Spinal cord (tissue), 10 donors: Measurements from ENCODE around the gene PPP2R3A. TPM values are rescaled to one million over a fixed set of nuclear protein-coding genes. Genes with fewer than 3 reads are reported as not detected.
"Not testable (repeated sequence)": the region's sequence is repeated elsewhere in the genome, so short reads cannot be mapped to it uniquely, and the experiment has no call there.

Experiments
- DNase-seq, 6 donors: peaks; one replicate each; pipeline versions ENCODE4 v3.0.0 to v3.0.0-alpha.2; 2013 to 2015; ENCODE audit warnings: low spot score in 6 of 6, low read depth in 4 of 6
- H3K27ac ChIP-seq: one replicate; pipeline ENCODE4 v1.5.1; 2013; ENCODE audit warnings: low read depth, low read length, control low read depth
- H3K27me3 ChIP-seq: one replicate; pipeline ENCODE4 v1.6.1; 2013; ENCODE audit warnings: low read length; ENCODE audit not compliant: control insufficient read depth, insufficient read depth
- H3K36me3 ChIP-seq: one replicate; pipeline ENCODE4 v1.6.1; 2013; ENCODE audit warnings: low read length; ENCODE audit not compliant: control insufficient read depth, insufficient read depth
- H3K4me1 ChIP-seq: one replicate; pipeline ENCODE4 v1.6.1; 2013; ENCODE audit warnings: low read length; ENCODE audit not compliant: control insufficient read depth, insufficient read depth
- H3K4me3 ChIP-seq: one replicate; pipeline ENCODE4 v1.5.1; 2013; ENCODE audit warnings: low read depth, low read length, control low read depth
- H3K9me3 ChIP-seq: one replicate; pipeline ENCODE4 v1.6.1; 2013; ENCODE audit warnings: low read length; ENCODE audit not compliant: control insufficient read depth, insufficient read depth
- WGBS: methylation state at CpG from one replicate; pipeline ENCODE4 v1.1.5; 2013; ENCODE audit warnings: missing lambda C conversion rate; ENCODE audit not compliant: insufficient coverage; 5-methylcytosine and 5-hydroxymethylcytosine counted together
- polyA plus RNA-seq, 2 donors: library from polyadenylated mRNA; unstranded; fragments of 120-200 nt; gene quantifications; one replicate each; pipeline ENCODE4 v1.2.1, GENCODE V29; 2013; ENCODE audit not compliant: insufficient read length in 2 of 2
- total RNA-seq, 2 donors: library from RNA; depleted of rRNA in 1 of 2; stranded (reverse); fragments of 120-200 nt in 1 of 2; fragments of >200 nt in 1 of 2; gene quantifications; one replicate each; pipeline versions ENCODE4 v1.2.3 to v1.2.4, GENCODE V29; 2013 to 2014
- donor health status: healthy.

PPP2R3A gene
- total and polyA plus RNA-seq, 4 donors: 13.1 to 21.4 (median 19.3) TPM

DNA sequence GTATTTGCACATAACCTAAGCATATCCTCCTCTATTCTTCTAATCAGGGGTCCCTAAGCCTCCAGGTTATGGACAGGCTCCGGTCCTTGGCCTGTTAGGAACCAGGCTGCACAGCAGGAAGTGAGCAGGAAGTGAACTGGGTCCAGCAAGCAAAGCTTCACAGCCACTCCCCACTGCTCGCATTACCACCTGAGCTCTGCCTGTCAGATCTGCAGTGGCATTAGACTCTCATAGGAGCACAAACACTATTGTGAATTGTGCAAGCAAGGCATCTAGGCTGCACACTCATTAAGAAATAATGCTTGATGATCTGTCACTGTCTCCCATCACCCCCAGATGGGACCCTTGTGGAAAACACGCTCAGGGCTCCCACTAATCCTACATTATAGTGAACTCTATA lies 220.8 kb downstream of the PPP2R3A start:
- Histone ChIP-seq H3K36me3 (no peaks in the 10 kb centered on the region), H3K27ac (no peak overlapping the region), H3K27me3 (no peaks in the 10 kb centered on the region), H3K4me1 (peaks cover 6% of the 10 kb centered on the region), H3K4me3 (no peak overlapping the region), H3K9me3 (no peaks in the 10 kb centered on the region)
- 81% methylated on average over 2 of the region's 3 CpGs for WGBS
- peak in 1 of 6 donors; percentile 50 for DNase-seq

DNA sequence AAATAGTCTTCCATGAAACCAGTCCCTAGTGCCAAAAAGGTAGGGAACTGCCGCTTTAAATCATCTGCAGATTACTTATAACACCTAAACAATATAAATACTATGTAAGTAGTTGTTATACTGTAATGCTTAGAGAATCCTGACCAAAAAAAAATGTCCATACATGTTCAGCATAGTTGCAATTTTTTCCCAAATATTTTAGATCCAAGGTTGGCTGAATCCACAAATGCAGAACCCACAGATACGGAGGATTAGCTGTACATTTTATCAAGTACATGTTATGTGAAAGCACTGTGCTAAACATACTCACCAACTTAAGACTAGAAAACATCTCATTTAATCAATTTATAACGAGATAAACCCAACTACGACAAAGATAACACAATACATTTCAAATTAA lies 221.3 kb downstream of the PPP2R3A start:
- Histone ChIP-seq H3K27me3 (no peaks in the 10 kb centered on the region), H3K4me3 (no peak overlapping the region), H3K36me3 (no peaks in the 10 kb centered on the region), H3K4me1 (peaks cover 9% of the 10 kb centered on the region), H3K27ac (no peak overlapping the region), H3K9me3 (no peaks in the 10 kb centered on the region)
- DNase-seq: no peak
- WGBS: no CpG with 5 or more reads among the region's 4 CpGs

DNA sequence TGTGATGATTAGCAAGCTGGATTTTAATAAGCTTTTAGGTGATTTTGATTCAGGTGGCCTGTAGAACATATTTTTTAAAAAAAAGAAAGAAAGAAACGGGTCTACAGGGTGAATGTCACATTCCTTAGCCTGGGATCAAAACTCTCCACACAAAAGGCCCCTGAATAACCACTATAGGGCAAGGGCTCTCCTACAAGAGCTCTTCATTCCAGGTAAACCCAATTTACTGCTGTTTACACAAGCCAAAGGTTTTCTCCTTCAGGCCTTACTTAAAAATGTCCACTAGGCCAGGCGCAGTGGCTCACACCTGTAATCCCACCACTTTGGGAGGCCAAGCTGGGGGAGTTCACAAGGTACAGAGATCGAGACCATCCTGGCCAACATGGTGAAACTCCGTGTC lies 222.3 kb downstream of the PPP2R3A start:
- Histone ChIP-seq H3K36me3 (no peaks in the 10 kb centered on the region), H3K4me1 (peaks cover 11% of the 10 kb centered on the region), H3K27ac (no peak overlapping the region), H3K27me3 (no peaks in the 10 kb centered on the region), H3K9me3 (no peaks in the 10 kb centered on the region), H3K4me3 (no peak overlapping the region)
- WGBS: 100% methylated on average over 1 of the region's 4 CpGs
- no peak for DNase-seq

DNA sequence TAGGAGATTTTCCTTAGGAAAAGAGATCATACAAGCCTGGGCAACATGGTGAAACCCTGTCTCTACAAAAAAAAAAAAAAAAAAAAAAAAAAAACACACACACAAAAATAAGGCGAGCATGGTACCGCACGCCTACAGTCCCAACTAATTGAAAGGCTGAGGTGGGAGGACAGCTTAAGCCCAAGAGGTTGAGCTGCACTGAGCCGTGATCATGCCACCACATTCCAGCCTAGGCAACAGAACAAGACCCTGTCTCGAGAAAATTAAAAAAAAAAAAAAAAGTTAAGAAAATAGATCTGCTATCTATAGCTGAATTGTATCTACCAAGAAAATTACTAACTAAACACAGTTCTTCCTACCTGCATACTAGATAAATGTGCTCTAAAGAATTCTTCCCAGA lies 223.5 kb downstream of the PPP2R3A start:
- no peak for DNase-seq
- Histone ChIP-seq H3K9me3 (no peaks in the 10 kb centered on the region), H3K36me3 (no peaks in the 10 kb centered on the region), H3K27me3 (no peaks in the 10 kb centered on the region), H3K27ac (no peak overlapping the region), H3K4me3 (no peak overlapping the region), H3K4me1 (peaks cover 11% of the 10 kb centered on the region)
- no CpG with 5 or more reads among the region's 5 CpGs for WGBS

GRCh38 chr3:136189859-136190617 lies 224.5 kb downstream of the PPP2R3A start:
- Histone ChIP-seq H3K4me1 (peaks cover 11% of the 10 kb centered on the region), H3K36me3 (no peaks in the 10 kb centered on the region), H3K9me3 (no peaks in the 10 kb centered on the region), H3K4me3 (no peak overlapping the region), H3K27me3 (no peaks in the 10 kb centered on the region), H3K27ac (no peak overlapping the region)
- no peak for DNase-seq
- WGBS: 95% methylated on average over 4 of the region's 11 CpGs

DNA sequence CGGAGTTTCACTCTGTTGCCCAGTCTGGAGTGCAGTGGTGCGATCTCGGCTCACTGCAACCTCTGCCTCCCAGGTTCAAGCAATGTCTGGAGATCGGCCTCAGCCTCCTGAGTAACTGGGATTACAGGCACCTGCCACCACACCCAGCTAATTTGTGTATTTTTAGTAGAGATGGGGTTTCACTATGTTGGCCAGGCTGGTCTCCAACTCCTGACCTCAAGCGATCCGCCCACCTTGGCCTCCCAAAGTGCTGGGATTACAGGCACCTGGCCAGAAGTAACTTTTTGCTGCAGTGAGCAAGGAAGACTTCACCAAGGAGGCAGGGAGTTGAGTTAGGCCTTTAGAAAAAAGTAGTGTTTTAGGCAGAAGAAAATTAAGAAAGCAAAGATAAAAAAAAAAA lies 226.7 kb downstream of the PPP2R3A start:
- DNase-seq, H3K36me3 ChIP-seq, H3K27ac ChIP-seq, H3K27me3 ChIP-seq, H3K9me3 ChIP-seq: not testable (repeated sequence)
- peaks cover 15% of the 10 kb centered on the region for H3K4me1 ChIP-seq
- peak overlapping the region; percentile 86 for H3K4me3 ChIP-seq
- 44% methylated on average over 4 of the region's 6 CpGs for WGBS

- WGBS: no CpG with 5 or more reads among the region's 2 CpGs
- H3K27ac ChIP-seq: peak overlapping the region; percentile 99
- H3K27me3 ChIP-seq: no peaks in the 10 kb centered on the region
- no peaks in the 10 kb centered on the region for H3K9me3 ChIP-seq
- H3K4me1 ChIP-seq: peaks cover 15% of the 10 kb centered on the region
- H3K36me3 ChIP-seq: no peaks in the 10 kb centered on the region
- DNase-seq: no peak
- H3K4me3 ChIP-seq: peak overlapping the region; percentile 86
Measured at GRCh38 chr3:136192831-136193230, 227.3 kb downstream of the PPP2R3A start.

- peak overlapping the region; percentile 86 for H3K4me3 ChIP-seq
- DNase-seq: no peak
- no CpG with 5 or more reads among the region's 6 CpGs for WGBS
- no peaks in the 10 kb centered on the region for H3K9me3 ChIP-seq
- H3K4me1 ChIP-seq: peaks cover 15% of the 10 kb centered on the region
- no peaks in the 10 kb centered on the region for H3K27me3 ChIP-seq
- H3K27ac ChIP-seq: peak overlapping the region; percentile 99
- H3K36me3 ChIP-seq: no peaks in the 10 kb centered on the region
Measured at GRCh38 chr3:136193278-136194054, 227.9 kb downstream of the PPP2R3A start.

DNA sequence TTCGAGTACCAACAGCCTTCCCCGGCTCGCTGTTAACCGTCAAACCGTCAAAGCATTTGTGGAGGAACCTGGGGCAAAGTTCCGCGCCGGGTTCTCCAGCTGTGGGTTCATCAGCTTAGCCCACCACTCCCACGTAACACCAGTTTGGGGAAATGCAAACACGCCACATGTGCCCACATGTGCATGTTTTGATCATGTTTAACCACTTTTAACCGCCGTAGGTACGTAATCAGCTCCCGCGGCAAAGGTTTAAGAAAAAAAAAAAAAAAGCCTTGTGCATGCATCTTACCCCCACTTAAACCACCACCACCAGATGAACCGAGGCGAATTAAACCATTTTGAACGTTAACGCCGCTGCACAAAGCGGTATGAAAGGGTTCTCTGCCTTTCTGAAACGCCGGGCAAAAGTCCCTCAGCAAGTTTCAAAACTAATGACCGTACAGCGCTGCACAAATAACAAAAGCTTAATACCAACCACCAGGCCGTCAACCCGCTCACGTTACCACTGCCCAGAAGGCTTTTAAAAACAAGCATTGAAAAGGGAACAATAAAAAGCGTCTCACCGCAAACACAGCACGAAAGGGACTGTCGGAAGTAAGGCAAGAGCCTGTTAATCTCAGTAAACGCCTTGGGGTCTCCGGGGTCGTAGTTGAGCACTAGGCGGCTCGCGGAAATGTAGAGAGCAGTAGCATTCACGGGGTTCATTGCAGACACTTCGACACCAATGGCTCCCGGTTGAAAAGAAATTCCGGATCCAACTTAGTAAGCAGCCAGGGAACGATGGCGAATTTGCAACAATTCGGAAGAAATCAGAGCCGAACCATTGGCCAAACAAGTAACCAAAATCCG lies 229.1 kb downstream of the PPP2R3A start:
- peak in 2 of 6 donors; percentile 57 to 58 for DNase-seq
- H3K9me3 ChIP-seq: no peaks in the 10 kb centered on the region
- no peaks in the 10 kb centered on the region for H3K27me3 ChIP-seq
- peak overlapping the region; percentile 86 for H3K4me3 ChIP-seq
- H3K4me1 ChIP-seq: peaks cover 15% of the 10 kb centered on the region
- WGBS: under 1% methylated on average over 47 of the region's 47 CpGs
- no peaks in the 10 kb centered on the region for H3K36me3 ChIP-seq
- peak overlapping the region; percentile 99 for H3K27ac ChIP-seq
